HG03095 (cell line): ENCODE results near the gene ENPP3.

ENCODE experiments used
- ATAC-seq: cut with Tn5 transposase; IDR thresholded peaks from one replicate; pipeline ENCODE4 v1.9.1; 2021; ENCODE audit warnings: moderate library complexity; ENCODE audit not compliant: unreplicated experiment

ENPP3 gene

GRCh38 chr6:131636880-131637792, at the start of gene ENPP3:
Gene ENPP3 (plus strand): TSS chr6:131637302. CDS start chr6:131637385, 83 bp downstream.
- ATAC-seq, result no peak

- ATAC-seq, result no peak
Measured at GRCh38 chr6:131587909-131588308, 49.2 kb upstream of the ENPP3 start.

- no peak for ATAC-seq
Measured at GRCh38 chr6:131588643-131589042, 48.5 kb upstream of the ENPP3 start.

GRCh38 chr6:131592935-131593334, 44.2 kb upstream of the ENPP3 start:
- ATAC-seq, result no peak

- ATAC-seq, result no peak
Measured at GRCh38 chr6:131594074-131594473, 43.0 kb upstream of the ENPP3 start.

- ATAC-seq, result no peak
Measured at GRCh38 chr6:131597446-131597845, 39.7 kb upstream of the ENPP3 start.

- ATAC-seq, result no peak
Measured at GRCh38 chr6:131600716-131601115, 36.4 kb upstream of the ENPP3 start.

- no peak for ATAC-seq
Measured at GRCh38 chr6:131602781-131603312, 34.3 kb upstream of the ENPP3 start.

GRCh38 chr6:131613296-131613925, 23.7 kb upstream of the ENPP3 start:
- no peak for ATAC-seq

- ATAC-seq, result no peak
Measured at GRCh38 chr6:131615275-131615674, 21.8 kb upstream of the ENPP3 start.

- peak; percentile 93 for ATAC-seq
Measured at GRCh38 chr6:131627724-131628682, 9.1 kb upstream of the ENPP3 start, which contains the start of gene MED23. Gene MED23 (minus strand): TSS chr6:131628242. CDS start chr6:131628049, 193 bp downstream.

- no peak for ATAC-seq
Measured at GRCh38 chr6:131628726-131629125, 8.4 kb upstream of the ENPP3 start.

- no peak for ATAC-seq
Measured at GRCh38 chr6:131629651-131630050, 7.5 kb upstream of the ENPP3 start.

- ATAC-seq, result no peak
Measured at GRCh38 chr6:131631625-131632289, 5.3 kb upstream of the ENPP3 start.

GRCh38 chr6:131635384-131636340, 1.4 kb upstream of the ENPP3 start:
- ATAC-seq, result peak; percentile 58

GRCh38 chr6:131638013-131638412, 911 bp downstream of the ENPP3 start:
- ATAC-seq, result no peak

GRCh38 chr6:131640100-131640499, 3.0 kb downstream of the ENPP3 start:
- ATAC-seq, result no peak

- no peak for ATAC-seq
Measured at GRCh38 chr6:131640576-131640975, 3.5 kb downstream of the ENPP3 start.

- ATAC-seq, result no peak
Measured at GRCh38 chr6:131641554-131641953, 4.5 kb downstream of the ENPP3 start.
